Heart left ventricle (tissue), 16 donors: ENCODE data around the gene CDH24. TPM values are rescaled to one million over a fixed set of nuclear protein-coding genes. Genes with fewer than 3 reads are reported as not detected.

Source experiments
- ATAC-seq, 4 donors: fragments of 200-7000 bp; cut with Tn5 transposase; one replicate each; pipeline ENCODE4 v1.9.1; 2020 to 2022; ENCODE audit warnings: moderate library complexity in 4 of 4, mild to moderate bottlenecking in 3 of 4, moderate number of reproducible peaks in 1 of 4
- DNase-seq, 5 donors: peaks; one replicate each; pipeline ENCODE4 v3.0.0-alpha.2; 2020
- H3K27ac ChIP-seq, 12 donors: fragments of 200-600 bp; sonication (generic) in 4 of 12; one replicate each; pipeline versions ENCODE4 v1.5.0 to v1.8.0; 2016 to 2022; ENCODE audit warnings: mild to moderate bottlenecking in 2 of 12
- H3K27me3 ChIP-seq, 9 donors: fragments of 200-600 bp; sonication (generic) in 2 of 9; one replicate each; pipeline versions ENCODE4 v1.5.1 to v1.8.0; 2016 to 2022; ENCODE audit warnings: mild to moderate bottlenecking in 3 of 9
- H3K36me3 ChIP-seq, 9 donors: fragments of 200-600 bp; sonication (generic) in 2 of 9; one replicate each; pipeline versions ENCODE4 v1.5.0 to v1.8.0; 2018 to 2022; ENCODE audit warnings: mild to moderate bottlenecking in 2 of 9
- H3K4me1 ChIP-seq, 12 donors: fragments of 200-600 bp; sonication (generic) in 4 of 12; one replicate each; pipeline versions ENCODE4 v1.5.0 to v1.8.0; 2016 to 2022; ENCODE audit warnings: mild to moderate bottlenecking in 3 of 12
- H3K4me3 ChIP-seq, 12 donors: fragments of 200-600 bp; sonication (generic) in 4 of 12; one replicate each; pipeline versions ENCODE4 v1.5.0 to v1.8.0; 2017 to 2022; ENCODE audit warnings: mild to moderate bottlenecking in 9 of 12, moderate library complexity in 4 of 12
- H3K9me3 ChIP-seq, 12 donors: fragments of 200-600 bp; sonication (generic) in 4 of 12; one replicate each; pipeline versions ENCODE4 v1.5.0 to v1.8.0; 2016 to 2022; ENCODE audit warnings: mild to moderate bottlenecking in 1 of 12
- POLR2A ChIP-seq, 2 donors: fragments of 450-650 bp; IDR thresholded peaks; one replicate each; pipeline ENCODE4 v1.6.1; 2017; ENCODE audit warnings: antibody characterized with exemption in 2 of 2, mild to moderate bottlenecking in 2 of 2, moderate library complexity in 2 of 2
- WGBS, 4 donors: extraction: QIAGEN DNeasy Blood & Tissue Kit in 2 of 4; methylation state at CpG; one replicate each; pipeline versions ENCODE4 v1.1.5 to v1.1.7; 2013 to 2018; 5-methylcytosine and 5-hydroxymethylcytosine counted together
- intact Hi-C, 10 donors: fragments of 100-400 bp; cut with DNase I; formaldehyde crosslinking; loops; one replicate each; pipeline versions ENCODE4 v1.11.1 to v1.14.2; 2022
- polyA plus RNA-seq, 2 donors: library from polyadenylated mRNA; stranded (reverse); fragments of 200-250 nt; gene quantifications; one replicate each; pipeline ENCODE4 v1.2.3, GENCODE V29; 2013
- total RNA-seq, 9 donors: library from RNA; depleted of rRNA in 2 of 9; stranded (reverse); fragments of >200 nt in 2 of 9; fragmentation: NEBNext Ultra II Directional in 3 of 9; extraction: Animal tissue kit (Norgen Biotek cat#: 25700) in 3 of 9; gene quantifications; one replicate each; pipeline versions ENCODE4 v1.1.0 to v1.2.4, GENCODE V29; 2016 to 2023
- TF ChIP-seq, protein P1 (sequence below), 12 donors: fragments of 200-600 bp; sonication (generic) in 4 of 12; IDR thresholded peaks; one replicate each; pipeline versions ENCODE4 v1.5.0 to v1.8.0; 2018 to 2022; ENCODE audit warnings: antibody characterized with exemption in 12 of 12, mild to moderate bottlenecking in 5 of 12
- donor health status: ischemic (EF 13 %, LVEDD 7.1; RV severe dilation, severe dysfunction).
- donor health status: healthy with polysubstance abuse.
- donor health status: DM: no; HTN: yes; CAD: no.
- donor health status: DM: no; HTN: no; CAD: no.
- donor health status: ischemic (EF 25% LVEDD 6.9; RV normal size, moderate dysfunction).
- donor health status: ischemic (EF 25% LVEDD 5.7; RV mildly dilated, moderate dysfunction).
- donor health status: healthy.
- donor health status: DM: yes; HTN: yes; CAD: no.
- donor health status: ischemic (EF 35%, LVEDD 5.7; RV mildly dilated, moderate dysfunction).
- donor health status: nonischemic (EF 11% LVEDD 7.7; RV severe dilation, severe dysfunction).
- donor health status: DM: yes; HTN: yes; CAD: no.
- donor health status: PGD.
- donor health status: ischemic (EF 29% LVEDD 5.4; RV normal size, mild dysfunction).
- donor health status: nonischemic (EF 23%, LVEDD 6.1; RV moderate dilation, normal function).

CDH24 gene
- total and polyA plus RNA-seq, 11 donors: 0.72 to 3.3 (median 1.9) TPM

DNA sequence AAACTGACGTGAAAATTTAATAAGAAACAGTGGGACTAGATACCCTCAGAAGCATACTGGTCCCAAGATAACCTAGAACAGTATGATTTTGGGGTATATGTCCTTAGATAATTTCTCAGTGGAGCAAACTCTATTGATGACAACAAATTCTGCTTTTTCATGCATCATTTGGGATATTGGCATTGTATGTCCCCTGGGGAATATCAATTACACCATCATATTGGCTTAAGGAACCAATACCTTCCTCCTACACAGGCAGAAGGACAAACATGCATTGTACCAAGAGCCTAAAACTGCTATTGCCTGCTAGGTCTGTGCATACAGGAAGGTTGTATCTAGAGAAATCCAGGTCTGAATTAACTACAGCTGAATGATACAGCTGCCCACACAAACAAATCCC is 17.6 kb upstream of the CDH24 start:
- intact Hi-C loops: loop anchor here in 5 of 10 donors (5.0 kb wide), 2 partner anchors 32 to 37 kb away; no protein-coding TSS in a partner anchor
- H3K4me3 ChIP-seq: no peak overlapping the region
- H3K36me3 ChIP-seq: peaks cover 0 to 78% (median 77%) of the 10 kb centered on the region in 9 donors
- H3K9me3 ChIP-seq: no peaks in the 10 kb centered on the region
- DNase-seq (no peak), ATAC-seq (no peak)
- H3K4me1 ChIP-seq: peaks cover 5 to 55% (median 29%) of the 10 kb centered on the region in 12 donors
- WGBS, 4 donors: 88 to 95% (median 94%) methylated on average over 1 of the region's 1 CpG
- no peaks in the 10 kb centered on the region for H3K27me3 ChIP-seq
- H3K27ac ChIP-seq: no peak overlapping the region
- TF ChIP-seq, protein P1, sequence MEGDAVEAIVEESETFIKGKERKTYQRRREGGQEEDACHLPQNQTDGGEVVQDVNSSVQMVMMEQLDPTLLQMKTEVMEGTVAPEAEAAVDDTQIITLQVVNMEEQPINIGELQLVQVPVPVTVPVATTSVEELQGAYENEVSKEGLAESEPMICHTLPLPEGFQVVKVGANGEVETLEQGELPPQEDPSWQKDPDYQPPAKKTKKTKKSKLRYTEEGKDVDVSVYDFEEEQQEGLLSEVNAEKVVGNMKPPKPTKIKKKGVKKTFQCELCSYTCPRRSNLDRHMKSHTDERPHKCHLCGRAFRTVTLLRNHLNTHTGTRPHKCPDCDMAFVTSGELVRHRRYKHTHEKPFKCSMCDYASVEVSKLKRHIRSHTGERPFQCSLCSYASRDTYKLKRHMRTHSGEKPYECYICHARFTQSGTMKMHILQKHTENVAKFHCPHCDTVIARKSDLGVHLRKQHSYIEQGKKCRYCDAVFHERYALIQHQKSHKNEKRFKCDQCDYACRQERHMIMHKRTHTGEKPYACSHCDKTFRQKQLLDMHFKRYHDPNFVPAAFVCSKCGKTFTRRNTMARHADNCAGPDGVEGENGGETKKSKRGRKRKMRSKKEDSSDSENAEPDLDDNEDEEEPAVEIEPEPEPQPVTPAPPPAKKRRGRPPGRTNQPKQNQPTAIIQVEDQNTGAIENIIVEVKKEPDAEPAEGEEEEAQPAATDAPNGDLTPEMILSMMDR (IDR thresholded peaks at IDR 0.05): no peak
- TF ChIP-seq POLR2A (IDR thresholded peaks at IDR 0.05): no peak

DNA sequence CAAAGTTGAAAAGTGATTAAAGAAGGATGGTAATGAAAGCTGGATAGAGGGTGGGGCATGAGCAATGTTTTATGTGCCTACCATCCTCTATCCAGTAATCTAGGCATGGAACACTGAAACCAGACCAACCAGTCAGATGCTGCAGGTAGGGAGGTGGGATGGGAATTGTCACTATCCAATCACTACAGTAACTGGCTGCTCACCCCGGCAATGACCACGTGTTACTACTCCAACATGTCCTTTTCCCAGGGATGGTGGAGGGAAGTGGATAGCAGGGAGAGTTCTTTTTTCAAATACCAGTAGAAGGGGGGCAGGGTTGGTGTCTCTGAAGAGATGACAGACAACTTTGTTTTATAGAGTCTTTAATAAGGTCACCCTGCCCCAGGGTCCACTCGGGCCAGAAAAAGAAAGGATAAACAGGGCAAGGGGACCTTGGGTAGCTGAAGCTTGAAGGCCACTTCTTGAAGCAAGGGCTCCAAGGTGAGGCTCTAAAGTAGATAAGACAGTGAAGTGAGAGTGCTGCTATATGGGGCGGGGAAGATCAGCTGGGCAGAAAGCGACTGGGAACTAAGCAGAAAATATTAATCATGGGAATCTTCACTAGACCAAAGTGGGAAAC is 14.7 kb upstream of the CDH24 start:
- peak in 3 of 4 donors; percentile 7 to 27 (median 12) for ATAC-seq
- Histone ChIP-seq H3K27ac (peak overlapping the region; percentile 49 to 90 (median 84)), H3K4me3 (peak overlapping the region; percentile 31 to 72 (median 67)), H3K27me3 (no peaks in the 10 kb centered on the region), H3K9me3 (no peaks in the 10 kb centered on the region), H3K36me3 (peaks cover 0 to 77% (median 65%) of the 10 kb centered on the region in 9 donors), H3K4me1 (peaks cover 5 to 49% (median 31%) of the 10 kb centered on the region in 12 donors)
- WGBS, 4 donors: 38 to 42% (median 39%) methylated on average over 5 of the region's 5 CpGs
- no peak for TF ChIP-seq POLR2A (IDR thresholded peaks at IDR 0.05)
- TF ChIP-seq, protein P1 (IDR thresholded peaks at IDR 0.05): no peak
- DNase-seq: no peak
- intact Hi-C loops: loop anchor here in 5 of 10 donors (5.0 kb wide), 2 partner anchors 35 to 40 kb away; no protein-coding TSS in a partner anchor

GRCh38 chr14:23071244-23071920 is 14.1 kb upstream of the CDH24 start:
- Histone ChIP-seq H3K4me1 (peaks cover 5 to 45% (median 30%) of the 10 kb centered on the region in 12 donors), H3K4me3 (peak overlapping the region; percentile 31 to 72 (median 67)), H3K9me3 (no peaks in the 10 kb centered on the region), H3K27ac (peak overlapping the region; percentile 49 to 90 (median 84)), H3K36me3 (peaks cover 0 to 77% (median 65%) of the 10 kb centered on the region in 9 donors), H3K27me3 (no peaks in the 10 kb centered on the region)
- DNase-seq (peak; percentile 86 to 91 (median 89)), ATAC-seq (peak; percentile 88 to 94 (median 94))
- intact Hi-C loops: loop anchor here in 5 of 10 donors (5.0 kb wide), 2 partner anchors 36 to 41 kb away; no protein-coding TSS in a partner anchor
- TF ChIP-seq, protein P1 (IDR thresholded peaks at IDR 0.05): no peak
- peak in 1 of 2 donors; percentile 45 for TF ChIP-seq POLR2A (IDR thresholded peaks at IDR 0.05)
- 1 to 4% (median 1%) methylated on average over 14 of the region's 14 CpGs for WGBS, 4 donors
